PC-9 (cell line): ENCODE data around the gene FBN1. TPM values are rescaled to one million over a fixed set of nuclear protein-coding genes. Genes with fewer than 3 reads are reported as not detected.

ENCODE experiments used
- BruUV-seq: library from RNA; stranded (reverse); fragments of 400-500 nt; replicated peaks from 2 replicates; lab custom pipeline; 2021; lab: Mats Ljungman, UMichigan
- CTCF ChIA-PET: fragments of 300-600 bp; sonication (Branson Sonifier 250); formaldehyde crosslinking; loops from one replicate; lab custom pipeline; 2022; ENCODE audit warnings: antibody characterized with exemption; lab: Charles Lee
- POLR2A ChIA-PET: fragments of 300-600 bp; sonication (Branson Sonifier 250); formaldehyde crosslinking; loops from one replicate; lab custom pipeline; 2022; ENCODE audit warnings: antibody characterized with exemption; ENCODE audit not compliant: unreplicated experiment; lab: Charles Lee
- DNase-seq, 2 experiments: peaks; one replicate each; pipeline versions ENCODE4 v3.0.0 to v3.0.0-alpha.2; 2015 to 2022; ENCODE audit warnings: mixed read lengths in 1 of 2
- H2AFZ ChIP-seq: fragments of 200-600 bp; sonication (generic); 2 replicates; pipeline ENCODE4 v1.8.1; 2017; ENCODE audit warnings: antibody characterized with exemption
- H3F3A ChIP-seq: fragments of 200-600 bp; sonication (generic); 2 replicates; pipeline ENCODE4 v1.8.1; 2017; ENCODE audit warnings: antibody characterized with exemption, mild to moderate bottlenecking, low read depth; ENCODE audit not compliant: insufficient read depth
- H3K27ac ChIP-seq: fragments of 200-600 bp; sonication (generic); 2 replicates; pipeline ENCODE4 v1.6.1; 2016; ENCODE audit warnings: mixed run types
- H3K27me3 ChIP-seq: fragments of 200-600 bp; sonication (generic); 2 replicates; pipeline ENCODE4 v1.6.1; 2016; ENCODE audit warnings: low read depth, mixed run types; ENCODE audit not compliant: insufficient read depth
- H3K36me3 ChIP-seq: fragments of 200-600 bp; sonication (generic); 2 replicates; pipeline ENCODE4 v1.6.1; 2016; ENCODE audit warnings: low read depth, mixed run types
- H3K4me1 ChIP-seq: fragments of 200-600 bp; sonication (generic); replicated peaks from 2 replicates; pipeline ENCODE4 v1.6.1; 2016; ENCODE audit warnings: mixed run types; ENCODE audit not compliant: insufficient read depth
- H3K4me2 ChIP-seq: fragments of 200-600 bp; sonication (generic); 2 replicates; pipeline ENCODE4 v1.6.1; 2017; ENCODE audit warnings: mixed run types
- H3K4me3 ChIP-seq: fragments of 200-600 bp; sonication (generic); 2 replicates; pipeline ENCODE4 v1.6.1; 2016; ENCODE audit warnings: mixed run types
- H3K79me2 ChIP-seq: fragments of 200-600 bp; sonication (generic); 2 replicates; pipeline ENCODE4 v1.6.1; 2017; ENCODE audit warnings: low read depth, mixed run types
- H3K9me2 ChIP-seq: fragments of 200-600 bp; sonication (generic); 2 replicates; pipeline ENCODE4 v1.8.1; 2017; ENCODE audit warnings: mild to moderate bottlenecking; ENCODE audit not compliant: insufficient read depth
- H3K9me3 ChIP-seq: fragments of 200-600 bp; sonication (generic); 2 replicates; pipeline ENCODE4 v1.8.1; 2016; ENCODE audit warnings: low read depth; ENCODE audit not compliant: insufficient read depth
- H4K20me1 ChIP-seq: fragments of 200-600 bp; sonication (generic); 2 replicates; pipeline ENCODE4 v1.8.1; 2017; ENCODE audit not compliant: insufficient read depth
- CTCF ChIP-seq: fragments of 200-600 bp; sonication (generic); conservative IDR thresholded peaks from 2 replicates; pipeline ENCODE4 v1.6.1; 2017; ENCODE audit warnings: mixed run types, antibody characterized with exemption, mild to moderate bottlenecking, moderate library complexity
- EZH2 ChIP-seq: fragments of 200-600 bp; sonication (generic); IDR thresholded peaks from 2 replicates; pipeline ENCODE4 v1.8.0; 2017; ENCODE audit warnings: antibody characterized with exemption, low read depth
- intact Hi-C: fragments of 100-400 bp; cut with micrococcal nuclease; formaldehyde crosslinking; loops from one replicate; pipeline ENCODE4 v1.10.0; 2022; ENCODE audit not compliant: unreplicated experiment
- total RNA-seq: library from RNA; stranded (reverse); gene quantifications from 2 replicates; pipeline ENCODE4 v1.2.3, GENCODE V29; 2021

FBN1 gene
- total RNA-seq, 1 experiment from 2014 or later: 1.3 TPM

- Histone ChIP-seq H3K79me2 (no peaks in the 10 kb centered on the region), H2AFZ (no peak overlapping the region), H3F3A (no peaks in the 10 kb centered on the region), H3K27me3 (no peaks in the 10 kb centered on the region), H3K9me2 (no peaks in the 10 kb centered on the region), H3K36me3 (no peaks in the 10 kb centered on the region), H3K9me3 (no peaks in the 10 kb centered on the region), H3K4me2 (no peak overlapping the region), H3K27ac (no peak overlapping the region), H3K4me3 (no peak overlapping the region), H3K4me1 (no peaks in the 10 kb centered on the region), H4K20me1 (no peaks in the 10 kb centered on the region)
- ChIA-PET POLR2A (no interaction called here), CTCF (no interaction called here)
- no peak for TF ChIP-seq CTCF
- intact Hi-C loops: no loop called here
- no peak for DNase-seq
- BruUV-seq: no TSS peak
These were observed 249.5 kb downstream of the FBN1 start for GRCh38 chr15:48396020-48396419.

GRCh38 chr15:48395521-48396011 is 249.9 kb downstream of the FBN1 start:
- Histone ChIP-seq H3K4me2 (no peak overlapping the region), H3K9me2 (no peaks in the 10 kb centered on the region), H4K20me1 (no peaks in the 10 kb centered on the region), H3K4me1 (no peaks in the 10 kb centered on the region), H3F3A (no peaks in the 10 kb centered on the region), H2AFZ (no peak overlapping the region), H3K4me3 (no peak overlapping the region), H3K27ac (no peak overlapping the region), H3K79me2 (no peaks in the 10 kb centered on the region), H3K36me3 (no peaks in the 10 kb centered on the region), H3K9me3 (no peaks in the 10 kb centered on the region), H3K27me3 (no peaks in the 10 kb centered on the region)
- CTCF ChIA-PET: no interaction called here
- intact Hi-C loops: no loop called here
- no TSS peak for BruUV-seq
- DNase-seq: no peak
- no peak for TF ChIP-seq CTCF
- TF ChIP-seq EZH2: no peak
- POLR2A ChIA-PET: no interaction called here

GRCh38 chr15:48394970-48395369 is 250.5 kb downstream of the FBN1 start:
- no peak overlapping the region for H3K4me3 ChIP-seq
- no peak overlapping the region for H3K4me2 ChIP-seq
- no peak for DNase-seq
- POLR2A ChIA-PET: no interaction called here
- no peak overlapping the region for H2AFZ ChIP-seq
- no peaks in the 10 kb centered on the region for H4K20me1 ChIP-seq
- H3K36me3 ChIP-seq: no peaks in the 10 kb centered on the region
- intact Hi-C loops: no loop called here
- H3F3A ChIP-seq: no peaks in the 10 kb centered on the region
- H3K27me3 ChIP-seq: no peaks in the 10 kb centered on the region
- no TSS peak for BruUV-seq
- H3K27ac ChIP-seq: no peak overlapping the region
- no peaks in the 10 kb centered on the region for H3K79me2 ChIP-seq
- CTCF ChIA-PET: no interaction called here
- TF ChIP-seq CTCF: no peak
- no peak for TF ChIP-seq EZH2
- H3K9me3 ChIP-seq: no peaks in the 10 kb centered on the region; the same call in 1 of the 2 replicates
- H3K9me2 ChIP-seq: no peaks in the 10 kb centered on the region
- H3K4me1 ChIP-seq: peaks cover 2% of the 10 kb centered on the region; the same call in 1 of the 2 replicates
